SK-N-DZ (cell line): ENCODE measurements around the gene CD300LF.

Source experiments
- DNase-seq: peaks from one replicate; pipeline ENCODE4 v3.0.0-alpha.2; 2015; ENCODE audit warnings: low spot score

Gene CD300LF

GRCh38 chr17:74730491-74731346 lies 18.0 kb upstream of the CD300LF start:
- no peak for DNase-seq

GRCh38 chr17:74729866-74730265 lies 17.1 kb upstream of the CD300LF start:
- DNase-seq: no peak

GRCh38 chr17:74729368-74729767 lies 16.6 kb upstream of the CD300LF start:
- no peak for DNase-seq

GRCh38 chr17:74728702-74729075 lies 16.0 kb upstream of the CD300LF start:
- no peak for DNase-seq

- no peak for DNase-seq
Measured at GRCh38 chr17:74728033-74728701, 15.4 kb upstream of the CD300LF start.

- no peak for DNase-seq
Measured at GRCh38 chr17:74725111-74725510, 12.4 kb upstream of the CD300LF start.

GRCh38 chr17:74723891-74724290 lies 11.2 kb upstream of the CD300LF start:
- no peak for DNase-seq

- no peak for DNase-seq
Measured at GRCh38 chr17:74722782-74723181, 10.1 kb upstream of the CD300LF start.

GRCh38 chr17:74720506-74720905 lies 7.8 kb upstream of the CD300LF start:
- DNase-seq: no peak

- no peak for DNase-seq
Measured at GRCh38 chr17:74715144-74715543, 2.4 kb upstream of the CD300LF start.

GRCh38 chr17:74713171-74713755 lies 540 bp upstream of the CD300LF start:
- DNase-seq: no peak

GRCh38 chr17:74712301-74712700 lies 422 bp downstream of the CD300LF start:
- no peak for DNase-seq

- no peak for DNase-seq
Measured at GRCh38 chr17:74711058-74711824, 1.5 kb downstream of the CD300LF start.

- DNase-seq: no peak
Measured at GRCh38 chr17:74704544-74704943, 8.2 kb downstream of the CD300LF start.

GRCh38 chr17:74703311-74703710 lies 9.4 kb downstream of the CD300LF start:
- no peak for DNase-seq

- DNase-seq: no peak
Measured at GRCh38 chr17:74702116-74702871, 10.4 kb downstream of the CD300LF start.

- no peak for DNase-seq
Measured at GRCh38 chr17:74699236-74699635, 13.5 kb downstream of the CD300LF start.

GRCh38 chr17:74698069-74698468 lies 14.7 kb downstream of the CD300LF start:
- no peak for DNase-seq

- DNase-seq: no peak
Measured at GRCh38 chr17:74697515-74697914, 15.2 kb downstream of the CD300LF start.

GRCh38 chr17:74695629-74696028 lies 17.1 kb downstream of the CD300LF start:
- no peak for DNase-seq

- DNase-seq: no peak
Measured at GRCh38 chr17:74694081-74694480, 18.6 kb downstream of the CD300LF start.
